OCI-LY1 (cell line): Measurements from ENCODE around the gene VGLL4.
A peak's percentile ranks its signal among the peaks of the same experiment; 100 is the strongest.

Source experiments
- H2AFZ ChIP-seq: fragments of 200-600 bp; sonication (generic), shearing (Covaris generic); 2 replicates; pipeline ENCODE4 v1.6.0; 2014; ENCODE audit warnings: antibody characterized with exemption, mild to moderate bottlenecking, low read length
- H3F3A ChIP-seq: fragments of 200-600 bp; sonication (generic), shearing (Covaris generic); 2 replicates; pipeline ENCODE4 v1.6.0; 2014; ENCODE audit warnings: mild to moderate bottlenecking, antibody characterized with exemption, low read length, moderate library complexity; ENCODE audit not compliant: insufficient read depth
- H3K27ac ChIP-seq: fragments of 200-600 bp; sonication (generic); 2 replicates; pipeline ENCODE4 v1.5.1; 2014; ENCODE audit warnings: low read length, mixed run types, mild to moderate bottlenecking, low read depth; ENCODE audit not compliant: poor library complexity, severe bottlenecking
- H3K27me3 ChIP-seq: fragments of 200-600 bp; sonication (generic); 2 replicates; pipeline ENCODE4 v1.6.0; 2014; ENCODE audit warnings: antibody characterized with exemption, mild to moderate bottlenecking, low read length, moderate library complexity; ENCODE audit not compliant: insufficient read depth
- H3K36me3 ChIP-seq: fragments of 200-600 bp; sonication (generic); 2 replicates; pipeline ENCODE4 v1.6.1; 2014; ENCODE audit warnings: mild to moderate bottlenecking, antibody characterized with exemption, low read length, moderate library complexity, mixed read lengths; ENCODE audit not compliant: insufficient read depth
- H3K4me1 ChIP-seq: fragments of 200-600 bp; sonication (generic); 2 replicates; pipeline ENCODE4 v1.5.1; 2014; ENCODE audit warnings: mild to moderate bottlenecking, low read length, moderate library complexity; ENCODE audit not compliant: insufficient read depth, severe bottlenecking
- H3K4me2 ChIP-seq: fragments of 200-600 bp; sonication (generic), shearing (Covaris generic); 2 replicates; pipeline ENCODE4 v1.6.1; 2014; ENCODE audit warnings: low read length
- H3K4me3 ChIP-seq: fragments of 200-600 bp; sonication (generic); 2 replicates; pipeline ENCODE4 v1.5.1; 2014; ENCODE audit warnings: low read length, low read depth, mild to moderate bottlenecking, mixed read lengths; ENCODE audit not compliant: poor library complexity, severe bottlenecking
- H3K79me2 ChIP-seq: fragments of 200-600 bp; shearing (Covaris generic); 2 replicates; pipeline ENCODE4 v1.6.1; 2016; ENCODE audit warnings: mixed run types, low read length, mixed read lengths; ENCODE audit not compliant: insufficient read depth
- H3K9ac ChIP-seq: fragments of 200-600 bp; sonication (generic), shearing (Covaris generic); 2 replicates; pipeline ENCODE4 v1.6.1; 2014; ENCODE audit warnings: mild to moderate bottlenecking, low read length, mixed read lengths
- H3K9me2 ChIP-seq: fragments of 200-600 bp; sonication (generic), shearing (Covaris generic); 2 replicates; pipeline ENCODE4 v1.6.1; 2014; ENCODE audit warnings: low read depth, mild to moderate bottlenecking, low read length, mixed read lengths
- H3K9me3 ChIP-seq: fragments of 200-600 bp; shearing (Covaris generic); 2 replicates; pipeline ENCODE4 v1.6.1; 2014; ENCODE audit warnings: low read length, mixed read lengths
- H4K20me1 ChIP-seq: fragments of 200-600 bp; sonication (generic), shearing (Covaris generic); 2 replicates; pipeline ENCODE4 v1.6.0; 2016; ENCODE audit warnings: mild to moderate bottlenecking, low read length; ENCODE audit not compliant: insufficient read depth
- CTCF ChIP-seq: fragments of 200-600 bp; sonication (generic), shearing (Covaris generic); IDR thresholded peaks from 2 replicates; pipeline ENCODE4 v1.5.1; 2017; ENCODE audit warnings: mild to moderate bottlenecking, antibody characterized with exemption, low read length, moderate library complexity, mixed read lengths
- EZH2 ChIP-seq: fragments of 200-600 bp; sonication (generic), shearing (Covaris generic); IDR thresholded peaks from 2 replicates; pipeline ENCODE4 v1.8.0; 2017; ENCODE audit warnings: borderline replicate concordance, mixed run types, mild to moderate bottlenecking, antibody characterized with exemption, low read length, moderate library complexity, mixed read lengths

The VGLL4 gene

GRCh38 chr3:11606090-11606784 lies 37.5 kb downstream of the VGLL4 start:
- H3K27ac ChIP-seq, result peak overlapping the region; percentile 67
- H4K20me1 ChIP-seq, result no peaks in the 10 kb centered on the region
- H3K9ac ChIP-seq, result no peak overlapping the region; the same call in 1 of the 2 replicates
- H3F3A ChIP-seq, result peaks cover 15% of the 10 kb centered on the region; the same call in 1 of the 2 replicates
- no peaks in the 10 kb centered on the region for H3K27me3 ChIP-seq
- H3K9me3 ChIP-seq, result no peaks in the 10 kb centered on the region
- peaks cover 97% of the 10 kb centered on the region for H3K4me1 ChIP-seq
- TF ChIP-seq EZH2, result no peak
- no peak for TF ChIP-seq CTCF
- H3K4me3 ChIP-seq, result no peak overlapping the region
- peaks cover 46% of the 10 kb centered on the region for H3K79me2 ChIP-seq
- no peaks in the 10 kb centered on the region for H3K9me2 ChIP-seq
- peak overlapping the region; percentile 19; the same call in 1 of the 2 replicates for H3K4me2 ChIP-seq
- peaks cover 17% of the 10 kb centered on the region for H3K36me3 ChIP-seq
- H2AFZ ChIP-seq, result no peak overlapping the region

- Histone ChIP-seq H2AFZ (no peak overlapping the region), H3K9me2 (no peaks in the 10 kb centered on the region), H3K9ac (no peak overlapping the region), H3K27me3 (no peaks in the 10 kb centered on the region), H3K27ac (peak overlapping the region; percentile 67), H3K79me2 (peaks cover 40% of the 10 kb centered on the region), H3F3A (peaks cover 15% of the 10 kb centered on the region; the same call in 1 of the 2 replicates), H3K4me3 (no peak overlapping the region), H4K20me1 (no peaks in the 10 kb centered on the region), H3K4me2 (peak overlapping the region; percentile 24; the same call in 1 of the 2 replicates), H3K9me3 (no peaks in the 10 kb centered on the region), H3K36me3 (peaks cover 25% of the 10 kb centered on the region), H3K4me1 (peaks cover 97% of the 10 kb centered on the region)
- TF ChIP-seq CTCF (no peak), EZH2 (no peak)
Measured at GRCh38 chr3:11605398-11605797, 38.3 kb downstream of the VGLL4 start.

- H3K79me2 ChIP-seq, result peaks cover 40% of the 10 kb centered on the region
- H4K20me1 ChIP-seq, result no peaks in the 10 kb centered on the region
- no peak overlapping the region for H2AFZ ChIP-seq
- H3K4me2 ChIP-seq, result peak overlapping the region; percentile 72
- peaks cover 15% of the 10 kb centered on the region; the same call in 1 of the 2 replicates for H3F3A ChIP-seq
- TF ChIP-seq EZH2 (no peak), CTCF (no peak)
- no peaks in the 10 kb centered on the region for H3K9me2 ChIP-seq
- H3K4me3 ChIP-seq, result peak overlapping the region; percentile 43
- H3K27ac ChIP-seq, result peak overlapping the region; percentile 94
- H3K9ac ChIP-seq, result peak overlapping the region; percentile 63
- peaks cover 33% of the 10 kb centered on the region for H3K36me3 ChIP-seq
- no peaks in the 10 kb centered on the region for H3K27me3 ChIP-seq
- no peaks in the 10 kb centered on the region for H3K9me3 ChIP-seq
- peaks cover 93% of the 10 kb centered on the region for H3K4me1 ChIP-seq
Measured at GRCh38 chr3:11604139-11604892, 39.4 kb downstream of the VGLL4 start.
